GM19468 (cell line): ENCODE results near the gene ADAP1.

Experiments
- ATAC-seq: cut with Tn5 transposase; IDR thresholded peaks from one replicate; pipeline ENCODE4 v1.9.1; 2021; ENCODE audit warnings: mild to moderate bottlenecking, moderate library complexity, moderate number of reproducible peaks; ENCODE audit not compliant: unreplicated experiment; ENCODE audit errors: extremely low read depth

ADAP1 gene

DNA sequence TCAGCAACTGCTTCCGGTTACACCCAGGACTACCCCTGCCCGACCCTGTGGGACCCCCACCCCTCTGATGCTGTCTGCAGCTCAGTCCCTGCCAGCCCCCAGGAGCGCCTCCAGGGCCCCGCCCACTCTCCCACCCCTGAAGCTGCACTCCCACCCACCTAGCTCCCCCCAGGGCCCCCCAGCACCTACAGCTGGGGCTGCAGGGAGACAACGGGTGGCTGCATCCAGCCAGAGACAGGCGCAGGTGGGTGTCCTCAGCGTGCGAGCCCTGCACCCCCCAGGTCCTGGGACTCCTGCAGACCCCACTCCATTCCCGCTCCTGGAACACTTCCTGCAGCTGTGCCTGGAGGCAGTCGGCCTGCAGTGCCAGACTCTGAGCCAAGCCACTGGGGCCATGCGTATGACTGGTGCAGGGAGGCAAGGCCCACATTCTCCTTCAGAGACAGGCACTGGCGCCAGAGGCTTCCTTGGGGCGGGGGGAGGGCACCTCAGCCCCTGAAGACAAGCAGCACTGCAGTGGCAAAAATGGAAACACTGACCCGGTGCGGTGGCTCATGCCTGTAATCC is 34.6 kb upstream of the ADAP1 start:
- no peak for ATAC-seq

- no peak for ATAC-seq
These were observed 34.0 kb upstream of the ADAP1 start for GRCh38 chr7:988426-988911.

- ATAC-seq: no peak
These were observed 33.4 kb upstream of the ADAP1 start for GRCh38 chr7:987909-988308.

DNA sequence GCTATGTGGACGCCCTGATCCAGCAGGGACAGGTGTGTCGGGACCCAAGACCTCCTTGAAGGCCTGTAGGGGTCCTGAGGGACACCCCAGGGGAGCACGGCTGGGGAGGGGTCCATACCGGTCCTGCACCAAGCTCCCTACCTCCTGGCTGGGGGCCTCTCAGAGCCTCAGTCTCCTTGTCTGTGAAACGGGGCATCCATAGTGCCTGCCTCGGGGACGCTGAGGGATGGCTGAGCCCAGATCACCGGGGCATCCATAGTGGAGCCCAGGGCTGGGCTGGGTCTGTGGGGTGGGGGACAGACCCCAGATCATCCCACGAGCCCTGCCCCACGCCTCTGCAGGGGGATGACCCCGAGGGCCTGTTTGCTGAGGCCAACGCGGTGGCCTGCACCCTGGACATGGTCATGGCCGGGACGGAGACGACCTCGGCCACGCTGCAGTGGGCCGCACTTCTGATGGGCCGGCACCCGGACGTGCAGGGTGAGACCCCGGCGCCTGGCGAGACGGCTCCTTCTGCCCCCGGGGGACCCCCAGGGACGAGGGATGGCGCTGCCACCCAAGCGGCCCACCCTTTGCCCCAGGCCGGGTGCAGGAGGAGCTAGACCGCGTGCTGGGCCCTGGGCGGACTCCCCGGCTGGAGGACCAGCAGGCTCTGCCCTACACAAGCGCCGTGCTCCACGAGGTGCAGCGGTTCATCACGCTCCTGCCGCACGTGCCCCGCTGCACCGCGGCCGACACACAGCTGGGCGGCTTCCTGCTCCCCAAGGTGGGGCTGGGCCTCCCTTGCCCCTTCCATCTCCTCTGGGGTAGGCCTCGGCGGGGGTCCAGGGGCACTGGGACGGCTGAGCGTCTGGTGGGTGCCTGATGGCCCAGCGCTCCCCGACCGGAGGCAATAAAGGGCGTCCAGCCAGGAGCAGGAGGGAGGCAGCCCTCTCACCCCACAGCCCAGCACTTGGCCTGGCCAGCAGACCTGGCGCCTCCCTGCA is 32.6 kb upstream of the ADAP1 start:
- no peak for ATAC-seq

DNA sequence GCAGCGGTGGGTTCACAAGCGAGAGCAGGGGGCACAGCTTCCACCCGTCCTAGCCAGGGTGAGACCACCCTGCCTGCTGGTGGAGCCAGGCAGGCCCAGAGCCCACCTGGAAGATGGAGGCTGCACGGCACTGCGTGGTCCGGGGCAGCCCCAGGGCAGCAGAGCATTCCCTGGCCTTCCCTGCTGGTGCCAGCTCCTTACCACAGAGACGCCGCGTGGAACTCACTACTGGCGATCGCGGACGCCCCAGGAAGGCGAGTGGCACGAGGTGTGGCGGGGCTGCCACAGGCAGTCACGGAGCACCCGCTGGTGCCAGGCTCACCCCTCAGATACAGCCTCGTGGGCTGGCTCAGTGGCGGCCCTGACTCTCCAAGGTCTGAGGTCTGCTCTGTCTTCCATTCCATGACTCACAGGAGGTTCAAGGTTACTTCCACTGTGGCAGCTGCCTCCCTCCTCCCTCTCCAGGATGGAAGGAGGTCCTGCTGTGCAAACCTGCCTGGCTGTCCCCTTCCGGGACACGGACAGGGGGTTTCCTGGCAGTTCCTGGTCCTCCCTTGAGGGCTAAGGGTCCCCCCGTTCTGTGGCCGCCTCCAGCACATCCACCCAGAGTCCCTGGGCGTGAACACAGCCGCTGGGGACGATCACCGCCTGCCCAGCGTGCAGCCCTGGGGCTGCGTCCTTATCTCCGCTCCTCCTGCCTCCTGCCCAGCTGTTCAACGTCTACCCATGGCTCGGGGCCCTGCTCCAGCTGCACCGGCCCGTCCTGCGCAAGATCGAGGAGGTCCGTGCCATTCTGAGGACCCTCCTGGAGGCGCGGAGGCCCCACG is 31.6 kb upstream of the ADAP1 start:
- ATAC-seq: no peak

- ATAC-seq: no peak
These were observed 30.6 kb upstream of the ADAP1 start for GRCh38 chr7:985127-985416.

- ATAC-seq: no peak
These were observed 30.1 kb upstream of the ADAP1 start for GRCh38 chr7:984361-985126.

- ATAC-seq: no peak
These were observed 29.2 kb upstream of the ADAP1 start for GRCh38 chr7:983616-984071.

DNA sequence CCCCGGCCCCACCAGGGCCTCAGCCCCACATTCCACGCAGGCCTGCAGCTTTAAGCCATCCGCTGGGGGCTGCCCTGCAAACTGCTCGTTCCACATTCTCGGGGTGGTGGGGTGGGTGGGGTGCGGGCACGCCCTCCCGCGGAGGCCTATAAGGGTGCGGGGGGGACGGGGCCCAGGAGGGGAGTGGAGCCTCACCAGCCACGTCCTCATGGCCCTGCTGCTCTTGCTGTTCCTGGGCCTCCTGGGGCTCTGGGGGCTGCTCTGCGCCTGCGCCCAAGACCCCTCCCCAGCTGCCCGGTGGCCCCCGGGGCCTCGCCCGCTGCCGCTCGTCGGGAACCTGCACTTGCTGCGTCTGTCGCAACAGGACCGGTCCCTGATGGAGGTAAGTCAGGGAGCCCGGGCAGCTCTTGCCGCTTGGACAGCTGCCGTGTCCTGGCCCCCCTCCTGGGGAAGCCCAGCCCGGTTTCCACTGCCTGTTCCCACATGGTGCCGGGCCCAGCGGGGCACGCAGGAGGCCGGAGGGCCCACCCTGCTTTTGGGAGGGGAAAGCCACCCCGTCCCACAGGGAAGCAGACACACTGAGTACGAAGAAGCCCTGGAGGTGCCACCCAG is 28.6 kb upstream of the ADAP1 start, which contains the start of gene CYP2W1:
Gene CYP2W1 (plus strand): TSS at position 178 of the 612 bp plus-strand sequence. CDS start 31 bp downstream, at position 209.
- no peak for ATAC-seq

GRCh38 chr7:982511-983003 is 28.1 kb upstream of the ADAP1 start:
- ATAC-seq: no peak

GRCh38 chr7:981793-982510 is 27.5 kb upstream of the ADAP1 start:
- ATAC-seq: no peak

GRCh38 chr7:979886-980571 is 25.5 kb upstream of the ADAP1 start:
- no peak for ATAC-seq

- ATAC-seq: no peak
These were observed 24.7 kb upstream of the ADAP1 start for GRCh38 chr7:979151-979550.

GRCh38 chr7:978416-979091 is 24.1 kb upstream of the ADAP1 start:
- no peak for ATAC-seq

GRCh38 chr7:978049-978346 is 23.5 kb upstream of the ADAP1 start:
- no peak for ATAC-seq

- ATAC-seq: no peak
These were observed 23.0 kb upstream of the ADAP1 start for GRCh38 chr7:977326-978048.

- ATAC-seq: no peak
These were observed 22.4 kb upstream of the ADAP1 start for GRCh38 chr7:976901-977325.
